K562 (cell line): ENCODE measurements around the gene KAZN. TPM values are rescaled to one million over a fixed set of nuclear protein-coding genes. Genes with fewer than 3 reads are reported as not detected.

Experiments used
- ADNP ChIP-seq: fragments of 200-800 bp; sonication (Bioruptor generic); IDR thresholded peaks from 2 replicates; pipeline ENCODE4 v1.6.1; 2016; ENCODE audit warnings: missing genetic modification characterization, missing compliant biosample characterization
- ASH1L ChIP-seq: fragments of 450-650 bp; IDR thresholded peaks from 2 replicates; pipeline ENCODE4 v1.6.1; 2018; ENCODE audit warnings: borderline replicate concordance, mild to moderate bottlenecking, low read depth; ENCODE audit not compliant: partially characterized antibody
- BCL6 ChIP-seq: fragments of 250-450 bp; sonication (Bioruptor Pico); IDR thresholded peaks from 2 replicates; pipeline ENCODE4 v1.4.0; 2020
- BCOR ChIP-seq: fragments of 450-650 bp; IDR thresholded peaks from 2 replicates; pipeline ENCODE4 v1.6.1; 2016
- EHMT2 ChIP-seq: fragments of 450-650 bp; IDR thresholded peaks from 2 replicates; pipeline ENCODE4 v1.6.1; 2018; ENCODE audit warnings: antibody characterized with exemption
- EP400 ChIP-seq: fragments of 450-650 bp; IDR thresholded peaks from 2 replicates; pipeline ENCODE4 v1.6.1; 2017; ENCODE audit warnings: antibody characterized with exemption, mild to moderate bottlenecking, moderate library complexity
- ESRRA ChIP-seq: fragments of 450-650 bp; IDR thresholded peaks from 2 replicates; pipeline ENCODE4 v1.6.1; 2014; ENCODE audit warnings: low read depth, mild to moderate bottlenecking, moderate library complexity, borderline replicate concordance
- FOXJ2 ChIP-seq: fragments of 200-800 bp; sonication (Bioruptor generic); IDR thresholded peaks from 2 replicates; pipeline ENCODE4 v1.6.1; 2016; ENCODE audit warnings: missing genetic modification characterization, missing compliant biosample characterization
- GATA2 ChIP-seq: sonication (generic); formaldehyde crosslinking; IDR thresholded peaks from 2 replicates; pipeline ENCODE4 v1.4.0; 2020; ENCODE audit warnings: mild to moderate bottlenecking, missing genetic modification reagents
- HCFC1 ChIP-seq: IDR thresholded peaks from 2 replicates; pipeline ENCODE4 v1.6.1; 2012; ENCODE audit warnings: low read depth, low read length, improper control_type of control experiment
- ID3 ChIP-seq, 2 experiments: fragments of 250-450 bp in 1 of 2; fragments of 450-650 bp in 1 of 2; sonication (Bioruptor Pico) in 1 of 2; IDR thresholded peaks; 2 replicates each; pipeline versions ENCODE4 v1.6.1 to v1.8.0; 2016 to 2021; ENCODE audit warnings: mild to moderate bottlenecking in 2 of 2, moderate library complexity in 2 of 2, missing compliant biosample characterization in 1 of 2, missing genetic modification characterization in 1 of 2
- KAT2B ChIP-seq: IDR thresholded peaks from one replicate; pipeline ENCODE4 v1.6.1; 2012; ENCODE audit warnings: low read depth, mild to moderate bottlenecking, control low read depth, inconsistent platforms, low read length, moderate library complexity
- NFIX ChIP-seq: fragments of 250-450 bp; sonication (Bioruptor Pico); IDR thresholded peaks from 2 replicates; pipeline ENCODE4 v1.4.0; 2020; ENCODE audit warnings: low read depth, mild to moderate bottlenecking, moderate library complexity
- POLR2G ChIP-seq: fragments of 200-400 bp; formaldehyde crosslinking; IDR thresholded peaks from 2 replicates; pipeline ENCODE4 v1.6.1; 2017; ENCODE audit warnings: low read depth, mild to moderate bottlenecking, antibody characterized with exemption, low read length, moderate library complexity
- RAD21 ChIP-seq, 2 experiments: fragments of 250-450 bp in 1 of 2; fragments of 450-650 bp in 1 of 2; sonication (Bioruptor Pico) in 1 of 2; formaldehyde crosslinking in 1 of 2; IDR thresholded peaks in 1 of 2; conservative IDR thresholded peaks in 1 of 2; 2 replicates each; pipeline versions ENCODE4 v1.4.0 to v1.8.0; 2020 to 2022; ENCODE audit warnings: mild to moderate bottlenecking in 2 of 2, moderate library complexity in 1 of 2
- RBM25 ChIP-seq: fragments of 200-400 bp; formaldehyde crosslinking; IDR thresholded peaks from 2 replicates; pipeline ENCODE4 v1.6.1; 2018; ENCODE audit warnings: low read length, low read depth, moderate library complexity; ENCODE audit not compliant: severe bottlenecking
- RBM34 ChIP-seq: fragments of 200-400 bp; formaldehyde crosslinking; IDR thresholded peaks from 2 replicates; pipeline ENCODE4 v1.6.1; 2018; ENCODE audit warnings: low read length, borderline replicate concordance; ENCODE audit not compliant: insufficient read depth
- RCOR1 ChIP-seq, 2 experiments: IDR thresholded peaks; 2 replicates each; pipeline ENCODE4 v1.6.1; 2012; ENCODE audit warnings: low read depth in 2 of 2, low read length in 2 of 2, borderline replicate concordance in 1 of 2, improper control_type of control experiment in 1 of 2
- RFX5 ChIP-seq: IDR thresholded peaks from 2 replicates; pipeline ENCODE4 v1.6.1; 2011; ENCODE audit warnings: low read depth, mild to moderate bottlenecking, improper control_type of control experiment, low read length
- RUNX1 ChIP-seq: sonication (generic); IDR thresholded peaks from 2 replicates; pipeline ENCODE4 v1.6.1; 2016; ENCODE audit warnings: antibody characterized with exemption, low read depth
- SMARCA5 ChIP-seq: fragments of 450-650 bp; IDR thresholded peaks from 2 replicates; pipeline ENCODE4 v1.6.1; 2016
- TFE3 ChIP-seq: fragments of 450-650 bp; formaldehyde crosslinking; IDR thresholded peaks from 2 replicates; pipeline ENCODE4 v1.4.0; 2020; ENCODE audit warnings: mild to moderate bottlenecking, mixed read lengths
- ZNF146 ChIP-seq: IDR thresholded peaks from one replicate; pipeline ENCODE4 v1.6.1; 2018; ENCODE audit warnings: missing compliant biosample characterization; ENCODE audit not compliant: unreplicated experiment
- ZNF274 ChIP-seq: IDR thresholded peaks from 2 replicates; pipeline ENCODE4 v1.6.1; 2011; ENCODE audit warnings: low read depth, mild to moderate bottlenecking, low read length, moderate library complexity, borderline replicate concordance
- ZNF41 ChIP-seq: fragments of 250-450 bp; sonication (Bioruptor Pico); conservative IDR thresholded peaks from 2 replicates; pipeline ENCODE4 v1.4.0; 2020; ENCODE audit warnings: mild to moderate bottlenecking
- ZNF695 ChIP-seq: fragments of 450-650 bp; formaldehyde crosslinking; IDR thresholded peaks from 2 replicates; pipeline ENCODE4 v1.4.0; 2020; ENCODE audit warnings: mild to moderate bottlenecking, moderate library complexity
- ZNF785 ChIP-seq: fragments of 250-450 bp; sonication (Bioruptor Pico); IDR thresholded peaks from 2 replicates; pipeline ENCODE4 v1.4.0; 2020; ENCODE audit warnings: mild to moderate bottlenecking
- ZSCAN32 ChIP-seq: fragments of 450-650 bp; formaldehyde crosslinking; IDR thresholded peaks from 2 replicates; pipeline ENCODE4 v1.4.0; 2020; ENCODE audit warnings: mild to moderate bottlenecking, moderate library complexity
- polyA plus RNA-seq, 8 experiments: library from polyadenylated mRNA; depleted of rRNA in 4 of 8; stranded (reverse) in 5 of 8; unstranded in 3 of 8; fragments of >200 nt; fragmentation: Nextera tagmentation in 2 of 8; fragmentation: Illumina TruSeq in 1 of 8; extraction: Ambion mirVana in 2 of 8; extraction: Trizol in 1 of 8; gene quantifications; 2 replicates each; pipeline versions ENCODE4 v1.2.1 to v1.2.3, GENCODE V29; 2011 to 2014; ENCODE audit warnings: inconsistent platforms in 1 of 8, missing spikeins in 1 of 8
- total RNA-seq, 7 experiments: library from RNA; depleted of rRNA in 6 of 7; stranded (reverse); fragments of >200 nt in 6 of 7; fragmentation: Illumina TruSeq in 2 of 7; extraction: Trizol in 2 of 7; gene quantifications; 2 replicates each; pipeline versions ENCODE4 v1.2.1 to v1.2.3, GENCODE V29; 2011 to 2021; ENCODE audit warnings: low replicate concordance in 1 of 7

The KAZN gene
- total and polyA plus RNA-seq, 9 of the 15 experiments (the other 6 are each of a cell fraction or from before 2014, with no cell fraction given), result 2.1 to 21.6 (median 5.4) TPM

- TF ChIP-seq TFE3 (CRISPR knock-in tag) (peak; percentile 70), ZNF695 (CRISPR knock-in tag) (no peak), ZNF41 (CRISPR knock-in tag) (no peak), KAT2B (no peak), ZNF274 (no peak), RBM25 (peak; percentile 96), RCOR1 (IDR thresholded peaks at IDR 0.05; ENCODE audit: borderline replicate concordance in 1 of 2, low read depth in 2 of 2, low read length in 2 of 2) (0 out of 4 replicates have a peak, but pooled peaks of 1 of the 2 experiments have one; percentile 52), ZNF785 (CRISPR knock-in tag) (no peak), ESRRA (peak; percentile 97), ZNF146 (CRISPR knock-in tag) (no peak), BCL6 (no peak), GATA2 (no peak), FOXJ2 (tag) (no peak), RBM34 (no peak), NFIX (CRISPR knock-in tag) (no peak), ADNP (tag) (peak; percentile 64; the same call in 1 of the 2 replicates), EP400 (no peak), EHMT2 (no peak), SMARCA5 (peak; percentile 38; the same call in 1 of the 2 replicates), BCOR (peak; percentile 69), ZSCAN32 (CRISPR knock-in tag) (no peak), POLR2G (no peak), RAD21 (CRISPR knock-in tag; conservative IDR thresholded peaks at IDR 0.05 in 1 of 2, IDR thresholded peaks at IDR 0.05 in 1 of 2) (no peak), ID3 (CRISPR knock-in tag; IDR thresholded peaks at IDR 0.05) (no peak), ID3 (tag; IDR thresholded peaks at IDR 0.05) (no peak), HCFC1 (no peak), RUNX1 (no peak), RFX5 (no peak), ASH1L (no peak)
Measured at GRCh38 chr1:14636897-14637632, 38.6 kb downstream of the KAZN start (continued).
